AG20443 (cell line): ENCODE data around the gene DNAJC6.
A peak's percentile ranks its signal among the peaks of the same experiment; 100 is the strongest.
"Not testable (repeated sequence)": the region's sequence is repeated elsewhere in the genome, so short reads cannot be mapped to it uniquely, and the experiment has no call there.

Experiments
- DNase-seq: peaks from one replicate; pipeline ENCODE4 v3.0.0; 2012; ENCODE audit warnings: low spot score, mixed read lengths

The DNAJC6 gene

GRCh38 chr1:65429806-65430205, 120.5 kb downstream of the DNAJC6 start:
- DNase-seq = peak; percentile 73

- DNase-seq = peak; percentile 30
Observed at GRCh38 chr1:65431111-65431705, 121.9 kb downstream of the DNAJC6 start.

GRCh38 chr1:65432918-65433317, 123.6 kb downstream of the DNAJC6 start:
- DNase-seq = no peak

GRCh38 chr1:65434255-65434654, 124.9 kb downstream of the DNAJC6 start:
- no peak for DNase-seq

DNA sequence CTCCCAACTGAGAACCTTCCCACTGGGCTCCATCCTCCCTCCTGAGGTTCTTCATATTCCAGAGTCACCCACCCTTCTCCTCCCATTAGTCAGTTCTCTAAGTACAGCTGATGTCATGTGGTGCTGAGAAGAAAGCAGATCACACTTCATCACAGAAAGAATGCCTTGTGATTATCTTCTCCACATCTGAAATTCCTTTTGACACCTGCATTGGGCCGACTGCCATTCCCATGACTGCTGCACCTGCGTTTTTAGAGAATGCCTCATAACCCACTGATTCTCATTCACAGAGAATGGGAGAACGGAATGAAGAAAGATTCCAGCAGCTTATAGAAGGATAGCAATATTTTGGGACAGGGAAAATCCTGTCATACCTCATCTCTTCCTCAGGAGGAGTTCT, 125.4 kb downstream of the DNAJC6 start:
- DNase-seq = no peak

DNA sequence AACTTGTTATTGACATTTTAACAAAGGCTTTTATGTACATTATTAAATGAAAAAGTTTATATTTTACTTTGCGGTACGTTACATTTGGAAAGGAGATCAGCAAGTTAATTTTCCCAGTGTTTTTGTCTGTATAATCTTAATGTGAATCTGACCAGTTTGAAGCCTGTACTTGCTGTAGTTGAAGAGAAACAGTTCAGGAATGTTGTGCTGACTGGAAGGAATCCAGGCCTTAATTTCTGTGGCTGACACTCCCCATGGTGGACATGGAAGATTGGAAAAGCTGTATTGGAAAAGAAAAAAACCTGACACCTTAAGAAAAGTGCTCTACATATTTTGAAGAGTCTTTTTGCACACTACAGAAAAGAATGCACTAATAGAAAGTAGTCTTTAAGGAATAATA, 126.6 kb downstream of the DNAJC6 start:
- peak; percentile 74 for DNase-seq

GRCh38 chr1:65437616-65438015, 128.3 kb downstream of the DNAJC6 start:
- no peak for DNase-seq

DNA sequence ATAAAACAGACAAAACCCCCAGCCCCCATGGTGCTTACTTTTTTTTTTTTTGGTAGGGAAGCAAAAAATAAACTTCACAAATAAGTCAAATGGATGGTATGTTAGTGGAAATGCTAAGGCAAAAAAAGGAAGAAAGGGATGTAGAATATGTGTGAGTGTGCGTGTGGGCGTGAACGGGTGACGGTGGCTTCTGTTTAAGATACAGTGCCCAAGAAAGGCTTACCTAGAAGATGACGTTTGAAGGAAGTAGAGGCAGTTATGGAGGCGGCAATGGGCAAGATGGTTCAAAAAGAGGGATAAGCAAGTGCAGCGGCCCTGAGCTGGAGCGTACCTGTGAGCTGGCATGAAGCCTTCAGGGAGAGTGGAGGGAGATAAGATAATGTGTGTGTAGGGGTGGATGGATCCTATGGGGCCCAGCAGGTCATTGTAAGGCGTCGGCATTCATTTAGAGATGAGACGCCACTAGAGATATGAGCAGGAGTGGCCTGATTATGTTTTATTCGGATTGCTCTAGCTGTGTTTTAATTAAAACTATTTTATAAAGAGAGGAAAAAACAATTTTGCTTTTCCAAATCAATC, 131.1 kb downstream of the DNAJC6 start:
- DNase-seq = no peak

DNA sequence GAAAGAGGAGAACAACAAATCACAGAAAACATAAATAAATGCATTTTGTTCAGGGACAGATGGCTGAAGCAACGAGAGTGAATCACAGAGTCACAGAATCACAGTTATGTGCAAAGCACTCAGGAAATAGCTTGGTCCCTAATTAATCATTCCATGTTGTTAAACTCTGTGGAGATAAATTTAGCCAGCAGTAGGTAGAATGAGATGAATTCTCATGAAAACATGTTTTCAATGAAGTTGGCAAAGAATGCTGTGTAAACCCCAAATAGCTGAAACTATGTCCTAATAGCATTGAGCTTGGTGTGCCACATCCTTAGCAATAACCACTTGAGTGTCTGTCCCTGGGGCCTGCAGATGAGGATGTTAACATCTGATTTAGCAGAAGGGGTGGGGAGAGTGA, 131.6 kb downstream of the DNAJC6 start:
- peak; percentile 70 for DNase-seq

GRCh38 chr1:65441464-65441863, 132.1 kb downstream of the DNAJC6 start:
- no peak for DNase-seq

GRCh38 chr1:65442442-65442841, 133.1 kb downstream of the DNAJC6 start:
- DNase-seq = no peak

GRCh38 chr1:65443647-65444046, 134.3 kb downstream of the DNAJC6 start:
- DNase-seq = no peak

- DNase-seq = no peak
Observed at GRCh38 chr1:65444128-65444640, 134.8 kb downstream of the DNAJC6 start.

GRCh38 chr1:65445837-65446236, 136.5 kb downstream of the DNAJC6 start:
- no peak for DNase-seq

- no peak for DNase-seq
Observed at GRCh38 chr1:65449214-65449823, 140.0 kb downstream of the DNAJC6 start.

- not testable (repeated sequence) for DNase-seq
Observed at GRCh38 chr1:65455678-65456077, 146.3 kb downstream of the DNAJC6 start.

GRCh38 chr1:65456481-65456880, 147.1 kb downstream of the DNAJC6 start:
- DNase-seq = no peak

DNA sequence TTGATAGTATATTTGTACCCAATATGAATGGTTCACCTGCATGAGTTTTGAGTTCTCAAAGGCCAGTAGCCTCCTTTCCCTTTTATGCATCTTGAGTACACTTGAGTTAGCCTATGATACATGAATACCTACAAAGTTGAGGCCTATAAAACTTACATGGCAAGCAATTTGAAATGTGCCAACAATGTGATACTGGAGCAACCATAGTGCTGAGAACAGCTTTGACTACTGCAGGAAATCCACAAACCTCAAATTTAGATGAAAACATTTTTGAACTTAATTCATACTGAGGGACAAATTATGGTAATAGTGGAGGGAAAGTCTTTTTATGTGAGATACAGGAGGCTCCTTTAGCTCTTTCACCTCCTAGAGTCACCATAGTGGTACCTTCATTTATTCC, 148.5 kb downstream of the DNAJC6 start:
- no peak for DNase-seq

DNA sequence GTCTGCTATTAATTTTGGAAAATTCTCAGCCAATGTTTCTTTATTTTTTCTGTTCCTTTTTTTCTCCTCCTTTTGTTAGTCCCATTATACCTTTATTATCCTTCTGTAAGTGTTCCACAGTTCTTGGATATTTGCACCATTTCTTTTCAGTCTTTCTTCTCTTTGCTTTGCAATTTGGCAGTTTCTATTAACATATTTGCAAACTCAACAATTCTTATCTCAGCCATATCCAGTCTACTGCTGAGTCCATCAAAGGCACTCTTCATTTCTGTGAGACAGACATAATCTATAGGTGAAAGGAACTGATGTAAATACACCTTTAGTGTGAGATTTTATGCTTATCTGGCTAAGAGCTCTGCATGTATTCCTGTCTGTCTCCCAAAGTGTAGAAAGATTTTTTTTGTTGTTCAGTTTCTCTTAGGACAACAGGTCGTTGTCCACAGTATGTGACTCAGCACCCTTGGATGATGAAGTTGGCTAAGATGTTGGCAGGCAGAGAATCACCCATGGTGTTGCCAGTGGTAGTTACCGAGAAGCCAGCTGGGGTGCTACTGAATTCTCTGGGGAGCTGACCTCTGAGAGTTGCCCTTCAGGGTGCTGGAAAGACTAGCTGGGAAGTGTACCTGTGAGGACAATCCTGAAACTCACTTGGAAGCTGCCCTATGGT, 149.5 kb downstream of the DNAJC6 start:
- peak; percentile 36 for DNase-seq

GRCh38 chr1:65459397-65459768, 150.0 kb downstream of the DNAJC6 start:
- peak; percentile 61 for DNase-seq
